Mesenchymal stem cell (in vitro differentiated cells and primary cell): ENCODE data around the gene SRP68.
"Not testable (repeated sequence)": the region's sequence is repeated elsewhere in the genome, so short reads cannot be mapped to it uniquely, and the experiment has no call there.

Experiments
- DNase-seq: peaks from one replicate; pipeline ENCODE4 v3.0.0-alpha.2; 2013
- H2AFZ ChIP-seq: one replicate; pipeline ENCODE4 v1.6.1; 2013; ENCODE audit warnings: low read depth, mild to moderate bottlenecking, control low read depth, inconsistent platforms, low read length, moderate library complexity
- H2AK5ac ChIP-seq: 2 replicates; pipeline ENCODE4 v1.6.1; 2013; ENCODE audit warnings: low read length, moderate library complexity, mild to moderate bottlenecking, inconsistent platforms; ENCODE audit not compliant: severe bottlenecking
- H2BK120ac ChIP-seq: one replicate; pipeline ENCODE4 v1.6.1; 2013; ENCODE audit warnings: low read depth, mild to moderate bottlenecking, inconsistent platforms, low read length, moderate library complexity
- H2BK12ac ChIP-seq, 2 experiments: one replicate each; pipeline ENCODE4 v1.6.1; 2013; ENCODE audit warnings: inconsistent platforms in 2 of 2, low read length in 2 of 2, mild to moderate bottlenecking in 2 of 2, moderate library complexity in 2 of 2, control low read depth in 1 of 2
- H2BK15ac ChIP-seq: one replicate; pipeline ENCODE4 v1.6.1; 2013; ENCODE audit warnings: mild to moderate bottlenecking, low read depth, inconsistent platforms; ENCODE audit not compliant: poor library complexity, severe bottlenecking
- H2BK5ac ChIP-seq: 2 replicates; pipeline ENCODE4 v1.6.1; 2013; ENCODE audit warnings: low read depth, mild to moderate bottlenecking, low read length, control low read depth, inconsistent platforms; ENCODE audit not compliant: poor library complexity, severe bottlenecking
- H3K14ac ChIP-seq, 2 experiments: one replicate each; pipeline ENCODE4 v1.6.1; 2013; ENCODE audit warnings: inconsistent platforms in 2 of 2, low read length in 2 of 2, control low read depth in 1 of 2, mild to moderate bottlenecking in 1 of 2, moderate library complexity in 1 of 2
- H3K18ac ChIP-seq, 2 experiments: one replicate each; pipeline ENCODE4 v1.6.1; 2013; ENCODE audit warnings: inconsistent platforms in 2 of 2, low read length in 2 of 2, control low read depth in 1 of 2, low read depth in 1 of 2, mild to moderate bottlenecking in 1 of 2
- H3K23ac ChIP-seq, 2 experiments: one replicate each; pipeline ENCODE4 v1.6.1; 2013; ENCODE audit warnings: inconsistent platforms in 2 of 2, low read length in 2 of 2, mild to moderate bottlenecking in 2 of 2, moderate library complexity in 2 of 2, control low read depth in 1 of 2
- H3K27ac ChIP-seq: 2 replicates; pipeline ENCODE4 v1.5.1; 2013; ENCODE audit warnings: mild to moderate bottlenecking, moderate library complexity, low read length, control low read depth, inconsistent platforms; ENCODE audit not compliant: poor library complexity, severe bottlenecking
- H3K27me3 ChIP-seq, 2 experiments: 2 replicates each; pipeline versions ENCODE4 v1.6.1 to v1.7.0; 2013; ENCODE audit warnings: low read length in 2 of 2, mild to moderate bottlenecking in 2 of 2, moderate library complexity in 2 of 2, control low read depth in 1 of 2, inconsistent platforms in 1 of 2; ENCODE audit not compliant: control insufficient read depth in 1 of 2, insufficient read depth in 1 of 2
- H3K36me3 ChIP-seq, 2 experiments: 2 replicates each; pipeline versions ENCODE4 v1.6.1 to v1.7.0; 2013; ENCODE audit warnings: low read length in 2 of 2, control low read depth in 1 of 2, inconsistent platforms in 1 of 2, low read depth in 1 of 2, mild to moderate bottlenecking in 1 of 2; ENCODE audit not compliant: insufficient read depth in 2 of 2, control insufficient read depth in 1 of 2
- H3K4ac ChIP-seq, 2 experiments: one replicate each; pipeline ENCODE4 v1.6.1; 2013; ENCODE audit warnings: inconsistent platforms in 2 of 2, low read length in 2 of 2, mild to moderate bottlenecking in 2 of 2, moderate library complexity in 2 of 2, control low read depth in 1 of 2, low read depth in 1 of 2
- H3K4me1 ChIP-seq: 2 replicates; pipeline ENCODE4 v1.6.1; 2013; ENCODE audit warnings: low read depth, low read length, control low read depth; ENCODE audit not compliant: control insufficient read depth, insufficient read depth
- H3K4me2 ChIP-seq: 2 replicates; pipeline ENCODE4 v1.6.1; 2013; ENCODE audit warnings: low read length, mild to moderate bottlenecking, inconsistent platforms; ENCODE audit not compliant: poor library complexity, severe bottlenecking
- H3K4me3 ChIP-seq, 2 experiments: 2 replicates each; pipeline versions ENCODE4 v1.5.1 to v1.7.0; 2013; ENCODE audit warnings: low read length in 2 of 2, mild to moderate bottlenecking in 2 of 2, control low read depth in 1 of 2, low read depth in 1 of 2; ENCODE audit not compliant: insufficient read depth in 1 of 2
- H3K79me1 ChIP-seq: replicated peaks from 2 replicates; pipeline ENCODE4 v1.6.1; 2013; ENCODE audit warnings: mild to moderate bottlenecking, control low read depth, low read length, inconsistent platforms; ENCODE audit not compliant: poor library complexity, severe bottlenecking
- H3K9ac ChIP-seq: 2 replicates; pipeline ENCODE4 v1.7.0; 2013; ENCODE audit warnings: mild to moderate bottlenecking, low read length, moderate library complexity
- H3K9me3 ChIP-seq: 2 replicates; pipeline ENCODE4 v1.7.0; 2013; ENCODE audit warnings: mild to moderate bottlenecking, low read length; ENCODE audit not compliant: control insufficient read depth
- H4K8ac ChIP-seq: one replicate; pipeline ENCODE4 v1.6.1; 2013; ENCODE audit warnings: inconsistent platforms, mild to moderate bottlenecking, low read length, moderate library complexity
- H4K91ac ChIP-seq: one replicate; pipeline ENCODE4 v1.6.1; 2013; ENCODE audit warnings: mild to moderate bottlenecking, low read length, inconsistent platforms
- WGBS: methylation state at CpG from one replicate; pipeline ENCODE4 v1.1.7; 2013; ENCODE audit warnings: mixed read lengths; 5-methylcytosine and 5-hydroxymethylcytosine counted together

SRP68 gene

DNA sequence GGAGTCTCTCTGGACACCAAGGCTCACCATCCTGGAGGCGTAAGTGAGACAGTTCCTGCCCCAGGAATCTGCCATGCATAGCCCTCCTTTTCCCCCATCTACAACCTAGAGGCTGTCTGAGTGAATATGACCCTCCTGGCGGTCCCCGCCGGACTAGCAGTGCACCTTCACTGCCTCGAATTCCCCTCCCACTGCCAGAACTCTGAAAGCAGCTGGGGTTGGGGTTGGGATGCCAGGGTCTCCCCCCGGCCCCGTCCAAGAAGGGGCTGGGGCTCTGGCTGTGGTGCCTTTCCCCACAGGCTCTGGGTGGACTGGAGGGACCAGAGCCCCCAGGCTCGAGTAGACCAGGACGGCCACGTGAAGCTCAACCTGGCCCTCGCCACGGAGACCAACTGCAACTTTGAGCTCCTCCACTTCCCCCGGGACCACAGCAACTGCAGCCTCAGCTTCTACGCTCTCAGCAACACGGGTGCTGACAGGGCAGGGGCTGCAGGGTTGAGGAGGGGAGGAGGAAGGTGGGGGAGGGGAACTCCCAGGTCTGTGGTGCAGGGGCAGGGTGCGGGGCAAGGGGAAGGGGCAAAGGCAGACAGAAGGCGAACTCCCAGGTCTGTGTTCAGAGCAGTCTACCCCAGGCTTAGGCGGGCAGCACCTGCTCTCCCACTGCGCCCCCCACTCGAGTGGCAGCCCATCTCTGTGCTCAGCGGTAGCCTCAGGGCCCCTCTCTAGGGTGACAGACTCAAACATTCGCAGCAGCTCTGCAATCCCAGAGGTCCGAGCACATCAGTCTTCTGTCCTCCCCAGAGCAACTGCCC is 7.8 kb upstream of the SRP68 start:
- Histone ChIP-seq H3K9me3 (no peaks in the 10 kb centered on the region), H2BK5ac (no peak overlapping the region), H2AK5ac (no peak overlapping the region), H2BK15ac (no peak overlapping the region), H3K4ac (no peak overlapping the region), H3K36me3 (peaks cover 27 to 37% of the 10 kb centered on the region in 2 experiments), H3K4me3 (no peak overlapping the region), H3K14ac (no peak overlapping the region), H3K4me2 (no peak overlapping the region), H3K79me1 (no peaks in the 10 kb centered on the region), H4K8ac (no peak overlapping the region), H3K4me1 (peaks cover 39% of the 10 kb centered on the region), H3K9ac (no peak overlapping the region), H2BK120ac (no peak overlapping the region), H3K18ac (peak overlapping the region in 1 of 2 experiments; percentile 54), H2BK12ac (no peak overlapping the region), H3K27ac (no peak overlapping the region), H2AFZ (no peak overlapping the region), H3K27me3 (peaks cover 56 to 59% of the 10 kb centered on the region in 2 experiments), H3K23ac (peak overlapping the region in 1 of 2 experiments; percentile 83), H4K91ac (no peak overlapping the region)
- no peak for DNase-seq
- WGBS, result 26% methylated on average over 19 of the region's 23 CpGs

DNA sequence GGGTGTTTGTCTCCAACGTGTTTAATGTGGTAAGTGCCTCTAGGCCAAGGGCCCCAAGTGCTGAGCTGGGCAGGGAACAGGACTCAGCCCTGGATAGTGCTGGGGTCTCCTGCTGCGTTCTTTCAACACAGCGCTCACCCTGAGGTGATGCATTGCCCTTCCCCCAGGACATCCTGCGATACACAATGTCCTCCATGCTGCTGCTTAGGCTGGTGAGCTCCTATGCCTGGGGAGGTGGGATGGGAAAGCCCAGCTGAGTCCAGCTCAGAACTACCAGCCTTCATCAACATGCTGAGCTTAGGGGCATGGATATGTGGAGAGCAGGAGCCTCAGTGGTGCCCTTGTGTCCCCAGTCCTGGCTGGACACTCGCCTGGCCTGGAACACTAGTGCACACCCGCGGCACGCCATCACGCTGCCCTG is 7.2 kb upstream of the SRP68 start:
- WGBS, result 73% methylated on average over 7 of the region's 9 CpGs
- no peak overlapping the region for H3K4me2 ChIP-seq

DNA sequence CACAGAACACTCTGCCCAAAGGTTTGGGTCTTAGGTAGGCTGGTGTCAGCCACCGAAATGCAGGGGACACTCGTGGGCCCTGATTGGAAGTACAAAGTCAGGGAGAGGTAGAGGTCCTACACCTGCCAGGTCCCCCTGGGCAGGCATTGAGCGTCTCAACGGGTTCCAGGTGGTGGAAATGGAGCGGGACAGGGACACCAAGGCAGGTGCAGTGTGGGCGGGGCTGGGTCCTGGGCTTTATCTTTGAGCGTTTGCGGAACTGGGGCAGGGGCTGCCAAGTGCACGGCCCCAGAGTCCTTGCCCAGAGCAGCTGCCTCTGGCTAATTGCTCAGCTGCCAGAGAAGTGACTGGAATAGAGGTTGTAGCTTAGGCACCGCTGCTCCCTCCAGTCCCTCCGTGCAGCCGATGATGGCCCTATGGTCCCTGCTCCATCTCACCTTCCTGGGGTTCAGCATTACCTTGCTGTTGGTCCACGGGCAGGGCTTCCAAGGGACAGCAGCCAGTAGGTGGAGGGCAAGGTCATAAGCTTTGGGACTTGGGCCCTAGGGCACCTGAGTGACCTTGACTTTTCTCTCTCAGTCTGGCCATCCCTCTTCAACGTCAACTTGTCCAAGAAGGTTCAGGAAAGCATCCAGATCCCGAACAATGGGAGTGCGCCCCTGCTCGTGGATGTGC is 6.7 kb upstream of the SRP68 start, which contains the start of gene ZACN:
Gene ZACN (plus strand): TSS at position 323 of the 675 bp plus-strand sequence. CDS start 83 bp downstream, at position 406.
- H3K4me2 ChIP-seq, result no peak within 1 kb of the TSS
- no peaks in the 10 kb centered on the region for H3K9me3 ChIP-seq
- no peaks in the 10 kb centered on the region for H3K79me1 ChIP-seq
- no peak within 1 kb of the TSS for H2BK120ac ChIP-seq
- H3K4me1 ChIP-seq, result peaks cover 49% of the 10 kb centered on the region
- H3K36me3 ChIP-seq, result peaks cover 15 to 27% of the 10 kb centered on the region in 2 experiments
- H3K27me3 ChIP-seq, result peaks cover 63 to 71% of the 10 kb centered on the region in 2 experiments
- no peak within 1 kb of the TSS for H3K18ac ChIP-seq
- no peak within 1 kb of the TSS for H2BK12ac ChIP-seq
- H3K9ac ChIP-seq, result no peak within 1 kb of the TSS
- no peak within 1 kb of the TSS for H2BK15ac ChIP-seq
- H4K91ac ChIP-seq, result no peak within 1 kb of the TSS
- DNase-seq, result no peak
- no peak within 1 kb of the TSS for H2AK5ac ChIP-seq
- no peak within 1 kb of the TSS for H3K4ac ChIP-seq
- H3K27ac ChIP-seq, result no peak within 1 kb of the TSS
- H3K23ac ChIP-seq, result peak within 1 kb of the TSS in 1 of 2 experiments; percentile 83
- H3K14ac ChIP-seq, result no peak within 1 kb of the TSS
- no peak within 1 kb of the TSS for H4K8ac ChIP-seq
- H2BK5ac ChIP-seq, result no peak within 1 kb of the TSS
- no peak within 1 kb of the TSS for H2AFZ ChIP-seq
- 94% methylated on average over 17 of the region's 17 CpGs for WGBS
- H3K4me3 ChIP-seq, result no peak within 1 kb of the TSS

More for the DNA sequence above, 7.2 kb upstream of the SRP68 start:
- H3K36me3 ChIP-seq, result peaks cover 20 to 33% of the 10 kb centered on the region in 2 experiments
- no peaks in the 10 kb centered on the region for H3K9me3 ChIP-seq
- no peak overlapping the region for H2AK5ac ChIP-seq
- no peak overlapping the region for H2BK12ac ChIP-seq
- no peak overlapping the region for H3K9ac ChIP-seq
- no peak overlapping the region for H4K8ac ChIP-seq
- no peak overlapping the region for H2BK5ac ChIP-seq
- H3K27ac ChIP-seq, result no peak overlapping the region
- H3K4me3 ChIP-seq, result no peak overlapping the region
- H2AFZ ChIP-seq, result no peak overlapping the region
- no peak overlapping the region for H3K14ac ChIP-seq
- H2BK120ac ChIP-seq, result no peak overlapping the region
- DNase-seq, result no peak
- no peak overlapping the region for H2BK15ac ChIP-seq
- H3K18ac ChIP-seq, result no peak overlapping the region
- H4K91ac ChIP-seq, result no peak overlapping the region
- peaks cover 61 to 65% of the 10 kb centered on the region in 2 experiments for H3K27me3 ChIP-seq
- no peak overlapping the region for H3K23ac ChIP-seq
- peaks cover 45% of the 10 kb centered on the region for H3K4me1 ChIP-seq
- no peak overlapping the region for H3K4ac ChIP-seq
- no peaks in the 10 kb centered on the region for H3K79me1 ChIP-seq

DNA sequence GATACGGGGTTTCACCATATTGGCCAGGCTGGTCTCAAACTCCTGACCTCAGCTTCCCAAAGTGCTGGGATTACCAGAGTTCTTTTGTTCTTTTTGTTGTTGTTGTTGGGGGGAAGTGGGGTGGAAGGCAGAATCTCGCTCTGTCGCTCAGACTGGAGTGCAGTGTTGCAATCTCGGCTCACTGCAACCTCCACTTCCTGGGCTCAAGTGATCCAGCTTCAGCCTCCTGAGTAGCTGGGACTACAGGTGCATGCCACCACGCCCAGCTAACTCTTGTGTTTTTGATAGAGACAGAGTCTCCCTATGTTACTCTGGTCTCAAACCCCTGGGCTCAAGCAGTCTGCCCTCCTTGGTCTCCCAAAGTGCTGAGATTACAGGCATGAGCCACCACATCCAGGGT is 6.1 kb upstream of the SRP68 start:
- H3K23ac ChIP-seq, H2AK5ac ChIP-seq, H3K4me2 ChIP-seq, H4K8ac ChIP-seq, H4K91ac ChIP-seq, H2BK15ac ChIP-seq, H3K14ac ChIP-seq, H3K9me3 ChIP-seq, DNase-seq, H3K18ac ChIP-seq, H3K9ac ChIP-seq, H3K4ac ChIP-seq, H2AFZ ChIP-seq, H2BK120ac ChIP-seq, H2BK5ac ChIP-seq, H3K27ac ChIP-seq, H3K4me3 ChIP-seq, H2BK12ac ChIP-seq, H3K79me1 ChIP-seq: not testable (repeated sequence)
- H3K4me1 ChIP-seq, result peaks cover 47% of the 10 kb centered on the region
- peaks cover 69 to 77% of the 10 kb centered on the region in 2 experiments for H3K27me3 ChIP-seq
- H3K36me3 ChIP-seq, result peaks cover 9 to 21% of the 10 kb centered on the region in 2 experiments
- 80% methylated on average over 5 of the region's 5 CpGs for WGBS
